Karpas-422 (cell line): ENCODE measurements around the gene NRXN2. TPM values are rescaled to one million over a fixed set of nuclear protein-coding genes. Genes with fewer than 3 reads are reported as not detected.

Experiments
- DNase-seq: peaks from one replicate; pipeline ENCODE4 v3.0.0-alpha.2; 2015
- H2AFZ ChIP-seq: fragments of 200-600 bp; sonication (generic); 2 replicates; pipeline ENCODE4 v1.6.1; 2014; ENCODE audit warnings: antibody characterized with exemption, low read length, mixed read lengths
- H3K27ac ChIP-seq: fragments of 200-600 bp; sonication (generic); 2 replicates; pipeline ENCODE4 v1.5.1; 2014; ENCODE audit warnings: mild to moderate bottlenecking, low read length, moderate library complexity
- H3K27me3 ChIP-seq: fragments of 200-600 bp; sonication (generic); 2 replicates; pipeline ENCODE4 v1.6.1; 2014; ENCODE audit warnings: low read length, mixed read lengths
- H3K36me3 ChIP-seq: fragments of 200-600 bp; sonication (generic); 2 replicates; pipeline ENCODE4 v1.6.1; 2014; ENCODE audit warnings: low read length, mixed read lengths; ENCODE audit not compliant: insufficient read depth
- H3K4me1 ChIP-seq: fragments of 200-600 bp; sonication (generic); 2 replicates; pipeline ENCODE4 v1.6.1; 2014; ENCODE audit warnings: mild to moderate bottlenecking, low read length, mixed read lengths
- H3K4me2 ChIP-seq: fragments of 200-600 bp; sonication (generic); 2 replicates; pipeline ENCODE4 v1.6.1; 2014; ENCODE audit warnings: low read length, low read depth, mild to moderate bottlenecking; ENCODE audit not compliant: poor library complexity, severe bottlenecking
- H3K4me3 ChIP-seq: fragments of 200-600 bp; sonication (generic); 2 replicates; pipeline ENCODE4 v1.5.1; 2014; ENCODE audit warnings: mild to moderate bottlenecking, antibody characterized with exemption, low read length, mixed read lengths
- H3K79me2 ChIP-seq: fragments of 200-600 bp; sonication (generic); 2 replicates; pipeline ENCODE4 v1.6.1; 2014; ENCODE audit warnings: mild to moderate bottlenecking, low read length, mixed read lengths
- H3K9ac ChIP-seq: fragments of 200-600 bp; sonication (generic); 2 replicates; pipeline ENCODE4 v1.6.0; 2014; ENCODE audit warnings: low read length
- H3K9me2 ChIP-seq: fragments of 200-600 bp; sonication (generic), shearing (Covaris generic); replicated peaks from 2 replicates; pipeline ENCODE4 v1.6.0; 2014; ENCODE audit warnings: mild to moderate bottlenecking, low read length, moderate library complexity; ENCODE audit not compliant: insufficient read depth
- H3K9me3 ChIP-seq: fragments of 300-700, 200-600 bp; sonication (generic); 2 replicates; pipeline ENCODE4 v1.6.1; 2014; ENCODE audit warnings: low read length, mixed read lengths
- H4K20me1 ChIP-seq: fragments of 200-600 bp; sonication (generic); 2 replicates; pipeline ENCODE4 v1.6.1; 2014; ENCODE audit warnings: mild to moderate bottlenecking, antibody characterized with exemption, low read length, low read depth; ENCODE audit not compliant: insufficient read depth
- total RNA-seq: library from RNA; depleted of rRNA; stranded (reverse); fragments of >200 nt; shearing (Covaris generic); gene quantifications from 2 replicates; pipeline ENCODE4 v1.2.3, GENCODE V29; 2014; ENCODE audit warnings: low replicate concordance

Gene NRXN2
- total RNA-seq, 1 experiment from 2014 or later, result not detected

DNA sequence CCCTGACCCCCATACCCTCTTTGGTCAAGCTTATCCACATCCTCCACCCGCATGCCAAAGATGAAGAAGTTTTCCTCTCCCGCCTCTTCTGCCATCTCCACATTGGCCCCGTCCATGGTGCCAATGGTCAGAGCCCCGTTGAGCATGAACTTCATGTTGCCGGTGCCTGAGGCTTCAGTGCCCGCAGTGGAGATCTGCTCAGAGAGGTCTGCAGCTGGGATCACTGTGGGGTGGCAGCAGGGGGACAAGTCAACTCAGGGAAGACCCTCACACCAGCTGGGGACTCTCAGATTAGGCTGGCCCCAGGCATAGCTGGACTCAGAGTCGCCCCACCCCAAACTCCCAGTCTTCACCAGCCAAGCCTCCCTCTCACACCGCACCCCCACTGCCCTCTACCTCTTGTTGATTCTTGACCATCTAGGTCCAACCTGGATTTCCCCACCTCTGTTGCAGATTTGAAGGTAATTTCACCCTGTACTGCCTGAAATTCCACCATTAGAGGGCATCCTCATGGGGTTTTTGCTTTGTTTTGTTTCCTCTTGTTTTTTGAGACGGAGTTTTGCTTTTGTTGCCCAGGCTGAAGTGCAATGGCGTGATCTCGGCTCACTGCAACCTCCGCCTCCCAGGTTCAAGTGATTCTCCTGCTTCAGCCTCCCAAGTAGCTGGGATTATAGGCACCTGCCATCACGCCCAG lies 27.5 kb upstream of the NRXN2 start:
- peaks cover 7% of the 10 kb centered on the region for H3K4me1 ChIP-seq
- no peak for DNase-seq
- H3K27ac ChIP-seq, result no peak overlapping the region
- H3K36me3 ChIP-seq, result no peaks in the 10 kb centered on the region
- H3K9ac ChIP-seq, result no peak overlapping the region
- no peaks in the 10 kb centered on the region for H3K79me2 ChIP-seq
- H3K9me3 ChIP-seq, result no peaks in the 10 kb centered on the region
- no peaks in the 10 kb centered on the region for H3K9me2 ChIP-seq
- H3K4me3 ChIP-seq, result no peak overlapping the region
- no peaks in the 10 kb centered on the region for H4K20me1 ChIP-seq
- H3K27me3 ChIP-seq, result no peaks in the 10 kb centered on the region
- H3K4me2 ChIP-seq, result no peak overlapping the region
- H2AFZ ChIP-seq, result no peak overlapping the region

DNA sequence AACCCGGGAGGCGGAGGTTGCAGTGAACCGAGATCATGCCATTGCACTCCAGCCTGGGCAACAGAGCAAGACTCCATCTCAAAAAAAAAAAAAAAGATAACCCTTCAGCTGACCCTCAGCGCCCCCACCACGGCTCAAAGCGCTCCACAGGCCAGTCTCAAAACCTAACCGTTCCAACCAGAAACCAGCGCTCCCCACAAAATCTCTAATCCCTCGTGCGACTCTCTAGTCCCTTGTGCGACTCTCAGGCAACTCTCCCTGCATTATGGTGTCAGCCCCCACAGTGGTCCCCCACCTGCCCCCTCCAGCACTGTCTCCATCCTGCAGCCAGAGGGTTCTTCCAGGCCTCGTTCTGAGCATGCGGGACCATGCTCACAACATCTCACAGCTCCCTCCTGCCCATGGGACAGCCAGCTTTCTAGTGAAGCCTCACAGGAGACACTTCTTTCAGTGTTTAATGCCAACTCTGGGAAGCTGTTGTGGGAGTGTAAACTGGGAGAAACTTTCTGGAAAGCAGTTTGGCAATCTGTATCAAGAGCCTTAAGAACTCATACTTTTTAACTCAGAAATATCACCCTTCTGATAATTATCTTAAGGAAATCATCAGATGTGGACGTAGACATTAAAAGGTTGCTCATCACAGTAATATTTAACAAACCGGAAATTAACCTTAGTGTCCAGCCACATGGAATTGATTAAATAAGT lies 25.1 kb upstream of the NRXN2 start:
- H3K9me3 ChIP-seq, result no peaks in the 10 kb centered on the region
- DNase-seq, result no peak
- no peak overlapping the region for H3K9ac ChIP-seq
- H3K36me3 ChIP-seq, result no peaks in the 10 kb centered on the region
- no peaks in the 10 kb centered on the region for H3K79me2 ChIP-seq
- H3K4me1 ChIP-seq, result peaks cover 28% of the 10 kb centered on the region
- H3K4me3 ChIP-seq, result no peak overlapping the region
- H3K27ac ChIP-seq, result no peak overlapping the region
- H3K4me2 ChIP-seq, result no peak overlapping the region
- no peaks in the 10 kb centered on the region for H3K9me2 ChIP-seq
- no peaks in the 10 kb centered on the region for H4K20me1 ChIP-seq
- no peak overlapping the region for H2AFZ ChIP-seq
- H3K27me3 ChIP-seq, result no peaks in the 10 kb centered on the region; the same call in 1 of the 2 replicates

DNA sequence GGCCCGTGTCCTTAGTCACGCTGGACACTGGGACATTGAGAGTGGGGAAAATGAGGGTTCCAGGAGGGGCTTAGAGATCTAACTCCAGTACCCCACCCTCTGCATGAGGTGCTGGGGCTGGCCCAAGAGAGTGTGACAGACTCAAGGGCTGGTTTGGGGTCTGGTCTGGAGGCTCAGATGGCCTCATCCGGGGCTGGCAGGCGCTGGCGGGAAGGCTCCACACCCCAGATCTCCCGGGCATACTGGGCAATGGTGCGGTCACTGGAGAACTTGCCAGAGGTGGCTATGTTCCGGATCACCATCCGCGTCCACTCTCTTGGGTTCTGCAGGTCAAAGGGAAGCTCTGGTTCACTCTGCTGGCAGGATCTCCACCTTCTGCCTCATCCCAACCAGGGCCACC lies 23.5 kb upstream of the NRXN2 start:
- Histone ChIP-seq H3K4me1 (peaks cover 38% of the 10 kb centered on the region), H3K9me3 (no peaks in the 10 kb centered on the region), H3K79me2 (no peaks in the 10 kb centered on the region), H3K4me3 (no peak overlapping the region), H3K27me3 (no peaks in the 10 kb centered on the region; the same call in 1 of the 2 replicates), H3K36me3 (no peaks in the 10 kb centered on the region), H3K9ac (no peak overlapping the region), H4K20me1 (no peaks in the 10 kb centered on the region), H2AFZ (no peak overlapping the region), H3K27ac (no peak overlapping the region), H3K9me2 (no peaks in the 10 kb centered on the region), H3K4me2 (no peak overlapping the region)
- DNase-seq, result no peak

DNA sequence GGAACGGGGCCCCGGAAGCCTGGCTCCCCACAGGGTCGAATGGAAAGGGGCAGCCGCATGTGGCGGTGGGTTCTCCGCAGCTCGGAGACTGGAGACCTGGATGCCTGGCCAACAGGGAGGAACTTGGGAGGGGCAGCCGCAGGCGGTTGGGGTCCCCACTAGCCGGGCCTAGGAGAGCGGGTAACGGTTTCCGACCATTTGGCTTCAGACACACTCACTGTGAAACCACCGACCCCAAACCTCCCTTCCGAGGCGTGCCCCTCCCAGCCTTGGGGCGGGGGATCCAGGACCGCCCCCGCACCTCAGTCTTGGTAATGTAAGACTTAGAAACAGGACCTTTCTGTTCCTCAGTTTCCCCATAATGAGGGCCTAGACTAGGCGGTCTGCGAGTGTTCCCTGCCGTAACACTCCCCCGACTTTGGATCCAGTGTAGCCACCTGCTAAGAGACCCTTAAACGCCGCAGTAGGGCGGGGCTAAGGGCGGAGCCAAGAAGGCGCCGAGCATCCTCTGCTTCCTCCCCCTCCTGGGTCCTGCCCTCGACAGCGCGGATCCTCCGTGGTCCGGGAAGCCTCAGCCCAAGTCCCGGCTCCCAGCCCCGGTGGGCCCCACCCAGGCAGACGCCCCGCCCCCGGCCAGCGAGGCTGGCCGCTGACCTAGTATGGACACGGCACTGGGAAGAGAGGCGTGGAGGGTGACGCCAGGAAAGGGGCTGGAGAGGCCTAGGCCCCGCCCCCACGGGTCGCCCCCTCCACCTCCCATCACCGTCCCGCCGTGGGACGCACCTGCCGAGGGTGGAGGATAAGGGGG lies 22.7 kb upstream of the NRXN2 start:
- H3K9me3 ChIP-seq, result no peaks in the 10 kb centered on the region
- H3K9me2 ChIP-seq, result no peaks in the 10 kb centered on the region
- no peaks in the 10 kb centered on the region for H3K36me3 ChIP-seq
- peak overlapping the region; percentile 63 for H3K4me3 ChIP-seq
- H3K79me2 ChIP-seq, result no peaks in the 10 kb centered on the region
- peak overlapping the region; percentile 81 for H3K4me2 ChIP-seq
- no peaks in the 10 kb centered on the region for H4K20me1 ChIP-seq
- peaks cover 38% of the 10 kb centered on the region for H3K4me1 ChIP-seq
- peak overlapping the region; percentile 6; the same call in 1 of the 2 replicates for H3K27ac ChIP-seq
- H3K27me3 ChIP-seq, result no peaks in the 10 kb centered on the region; the same call in 1 of the 2 replicates
- DNase-seq, result peak; percentile 86
- H3K9ac ChIP-seq, result peak overlapping the region; percentile 69
- H2AFZ ChIP-seq, result peak overlapping the region; percentile 75

DNA sequence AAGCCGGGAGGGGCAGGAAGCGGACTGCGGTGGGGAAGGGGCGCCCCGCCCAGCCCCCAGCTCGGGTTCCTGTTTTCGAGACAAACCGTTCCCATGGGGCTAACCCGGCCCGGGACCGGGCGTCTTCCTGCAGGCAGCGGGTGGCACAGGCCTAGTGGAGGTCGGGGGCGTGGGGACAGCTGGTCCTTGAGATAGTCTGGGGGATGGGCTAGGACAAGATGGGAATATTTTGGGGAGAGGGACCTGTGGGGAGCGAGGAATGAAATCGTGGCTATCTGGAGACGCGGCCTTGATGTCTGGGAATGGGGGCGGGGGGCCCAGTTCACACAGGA lies 22.2 kb upstream of the NRXN2 start:
- no peaks in the 10 kb centered on the region; the same call in 1 of the 2 replicates for H3K27me3 ChIP-seq
- H3K4me1 ChIP-seq, result peaks cover 38% of the 10 kb centered on the region
- H3K9me2 ChIP-seq, result no peaks in the 10 kb centered on the region
- H4K20me1 ChIP-seq, result no peaks in the 10 kb centered on the region
- peak overlapping the region; percentile 69 for H3K9ac ChIP-seq
- H3K79me2 ChIP-seq, result no peaks in the 10 kb centered on the region
- H2AFZ ChIP-seq, result peak overlapping the region; percentile 75; the same call in 1 of the 2 replicates
- H3K4me3 ChIP-seq, result peak overlapping the region; percentile 63
- peak; percentile 79 for DNase-seq
- H3K9me3 ChIP-seq, result no peaks in the 10 kb centered on the region
- H3K27ac ChIP-seq, result peak overlapping the region; percentile 6; the same call in 1 of the 2 replicates
- no peaks in the 10 kb centered on the region for H3K36me3 ChIP-seq
- H3K4me2 ChIP-seq, result peak overlapping the region; percentile 81

DNA sequence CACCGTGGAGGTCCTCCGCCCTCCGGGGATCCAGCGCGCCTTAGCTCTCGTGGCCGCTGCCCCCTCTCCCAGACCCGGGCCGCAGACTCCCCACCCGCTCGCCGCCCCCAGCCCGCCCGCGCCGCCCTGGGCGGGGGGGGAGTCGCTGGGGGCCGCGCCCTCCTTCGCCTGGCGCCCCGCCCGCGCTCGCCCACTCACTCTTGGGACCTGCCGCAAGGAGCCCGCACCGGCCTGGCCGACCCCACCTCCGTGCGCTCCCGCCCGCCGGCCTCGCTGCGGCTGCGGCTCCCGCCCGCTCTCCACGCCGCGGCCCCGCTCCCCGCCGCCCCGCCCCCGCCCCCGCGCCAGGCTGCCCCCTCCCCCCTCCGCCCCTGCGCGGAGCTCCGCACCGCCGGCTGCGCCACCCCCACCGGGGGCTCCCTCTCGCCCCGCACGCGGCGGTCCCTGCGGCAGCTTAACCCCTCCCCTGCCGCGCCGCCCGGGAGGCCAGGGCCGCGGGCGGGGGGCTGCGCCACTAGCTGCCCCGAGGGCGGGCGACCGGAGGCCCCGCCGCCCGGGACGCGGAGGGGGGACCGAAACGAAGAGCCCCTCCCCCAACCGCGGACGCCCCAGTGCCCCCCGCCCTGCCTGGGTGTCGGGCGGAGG lies 21.7 kb upstream of the NRXN2 start:
- Histone ChIP-seq H3K9me3 (no peaks in the 10 kb centered on the region), H3K27ac (no peak overlapping the region), H3K9ac (peak overlapping the region; percentile 69), H3K79me2 (no peaks in the 10 kb centered on the region), H3K27me3 (no peaks in the 10 kb centered on the region; the same call in 1 of the 2 replicates), H3K4me2 (peak overlapping the region; percentile 81), H4K20me1 (no peaks in the 10 kb centered on the region), H2AFZ (no peak overlapping the region), H3K36me3 (no peaks in the 10 kb centered on the region), H3K4me1 (peaks cover 38% of the 10 kb centered on the region), H3K4me3 (peak overlapping the region; percentile 63), H3K9me2 (no peaks in the 10 kb centered on the region)
- DNase-seq, result no peak

DNA sequence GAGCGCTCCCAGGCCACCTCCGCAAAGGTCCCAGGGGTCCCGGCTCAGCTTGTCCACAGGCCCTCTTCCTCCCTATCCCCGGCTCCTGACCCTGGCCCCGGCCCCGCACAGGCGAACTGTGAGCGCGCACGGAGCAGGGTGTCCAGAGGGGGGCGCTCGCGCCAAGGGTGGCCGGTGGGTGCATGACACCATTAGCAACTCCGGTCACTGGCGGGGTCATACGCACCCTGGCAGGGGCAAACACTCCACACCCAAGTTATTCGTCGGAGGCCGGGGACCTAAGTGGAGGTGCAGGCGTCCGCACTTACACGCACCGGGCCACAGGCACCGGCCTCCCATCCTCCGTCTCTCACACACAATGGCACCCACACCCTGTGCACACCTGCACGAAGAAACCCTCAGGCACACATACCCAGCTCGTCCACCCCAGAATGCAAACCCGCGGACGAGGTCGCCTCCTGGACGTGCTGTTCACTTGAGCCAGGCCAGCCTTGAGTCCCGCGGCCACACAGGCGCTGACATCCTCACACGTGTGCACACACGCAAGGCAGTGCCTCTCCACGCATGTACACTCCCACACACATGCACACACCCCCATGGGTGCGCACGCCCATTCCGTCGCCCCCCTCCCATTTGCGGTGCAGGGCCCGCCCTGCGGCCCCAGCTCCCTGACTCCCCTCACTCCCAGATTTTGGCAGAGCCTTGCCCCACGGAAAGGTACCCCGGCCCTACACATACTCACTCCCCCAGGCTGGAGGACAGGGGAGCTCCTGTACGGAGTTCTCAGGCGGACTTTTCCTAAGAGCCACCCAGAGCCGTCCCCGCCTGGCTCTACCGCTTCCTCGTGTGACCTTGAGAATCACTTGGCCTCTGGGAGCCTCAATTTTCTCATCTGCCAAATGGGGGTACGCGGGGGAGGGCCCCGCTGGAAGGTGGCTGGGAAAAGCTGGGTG lies 20.9 kb upstream of the NRXN2 start, which contains the start of gene RASGRP2:
TSS of gene RASGRP2 (minus strand) at position 552 of the 953 bp plus-strand sequence. CDS start 1,276 bp downstream, outside the sequence.
- Histone ChIP-seq H3K4me3 (peak within 1 kb of the TSS; percentile 63), H2AFZ (no peak within 1 kb of the TSS), H3K36me3 (no peaks in the 10 kb centered on the region), H3K9me2 (no peaks in the 10 kb centered on the region), H3K9ac (peak within 1 kb of the TSS; percentile 69), H3K9me3 (no peaks in the 10 kb centered on the region), H4K20me1 (no peaks in the 10 kb centered on the region), H3K4me1 (peaks cover 38% of the 10 kb centered on the region), H3K27ac (no peak within 1 kb of the TSS), H3K79me2 (no peaks in the 10 kb centered on the region), H3K4me2 (peak within 1 kb of the TSS; percentile 81), H3K27me3 (no peaks in the 10 kb centered on the region; the same call in 1 of the 2 replicates)
- DNase-seq, result peak; percentile 89
